Measurements from ENCODE around the gene BOD1.

BOD1 gene

DNA sequence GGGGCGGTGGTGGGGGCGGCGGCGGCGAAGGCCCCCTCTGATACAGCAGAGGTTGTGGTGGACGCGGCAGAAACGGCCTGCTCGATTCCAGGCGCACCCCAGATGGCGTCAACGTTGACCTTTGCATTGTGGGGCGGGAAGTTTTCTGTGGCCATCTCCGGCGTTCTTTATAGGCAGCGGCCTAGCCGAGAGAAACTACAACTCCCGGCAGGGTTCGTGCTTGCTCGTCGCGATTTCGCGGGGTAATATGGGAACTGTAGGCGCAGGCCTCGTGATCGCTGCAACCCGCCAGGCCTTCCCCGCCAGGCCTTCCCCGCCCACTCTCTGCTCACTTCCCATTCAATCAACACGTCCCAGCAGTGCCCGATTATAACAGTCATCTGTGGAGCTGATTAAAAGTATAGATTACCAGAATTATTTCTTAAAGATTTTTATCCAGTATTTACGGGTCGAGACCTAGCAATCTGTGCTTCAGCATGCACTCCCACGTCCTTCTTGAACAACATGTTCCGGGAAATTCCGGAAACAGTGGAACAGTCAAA, at the start of gene BOD1:
BOD1 (minus strand) TSS at position 74 of the 542 bp plus-strand sequence. CDS start 214 bp downstream, outside the sequence.
- TF ChIP-seq POLR2A (IDR thresholded peaks at IDR 0.05; ENCODE audit: low read depth, low read length), result 0 out of 2 replicates have a peak, but pooled peaks have one; percentile 20
- FAIRE-seq (peak; percentile 20), DNase-seq (ENCODE audit: insufficient read length, low spot score) (peak; percentile 90)

GRCh38 chr5:173665326-173665725, 48.9 kb upstream of the BOD1 start:
- TF ChIP-seq POLR2A (IDR thresholded peaks at IDR 0.05; ENCODE audit: low read depth, low read length), result no peak
- no peak for FAIRE-seq
- no peak for DNase-seq (ENCODE audit: insufficient read length, low spot score)

- FAIRE-seq (no peak), DNase-seq (ENCODE audit: insufficient read length, low spot score) (no peak)
- no peak for TF ChIP-seq POLR2A (IDR thresholded peaks at IDR 0.05; ENCODE audit: low read depth, low read length)
Measured at GRCh38 chr5:173664154-173664526, 47.7 kb upstream of the BOD1 start.

DNA sequence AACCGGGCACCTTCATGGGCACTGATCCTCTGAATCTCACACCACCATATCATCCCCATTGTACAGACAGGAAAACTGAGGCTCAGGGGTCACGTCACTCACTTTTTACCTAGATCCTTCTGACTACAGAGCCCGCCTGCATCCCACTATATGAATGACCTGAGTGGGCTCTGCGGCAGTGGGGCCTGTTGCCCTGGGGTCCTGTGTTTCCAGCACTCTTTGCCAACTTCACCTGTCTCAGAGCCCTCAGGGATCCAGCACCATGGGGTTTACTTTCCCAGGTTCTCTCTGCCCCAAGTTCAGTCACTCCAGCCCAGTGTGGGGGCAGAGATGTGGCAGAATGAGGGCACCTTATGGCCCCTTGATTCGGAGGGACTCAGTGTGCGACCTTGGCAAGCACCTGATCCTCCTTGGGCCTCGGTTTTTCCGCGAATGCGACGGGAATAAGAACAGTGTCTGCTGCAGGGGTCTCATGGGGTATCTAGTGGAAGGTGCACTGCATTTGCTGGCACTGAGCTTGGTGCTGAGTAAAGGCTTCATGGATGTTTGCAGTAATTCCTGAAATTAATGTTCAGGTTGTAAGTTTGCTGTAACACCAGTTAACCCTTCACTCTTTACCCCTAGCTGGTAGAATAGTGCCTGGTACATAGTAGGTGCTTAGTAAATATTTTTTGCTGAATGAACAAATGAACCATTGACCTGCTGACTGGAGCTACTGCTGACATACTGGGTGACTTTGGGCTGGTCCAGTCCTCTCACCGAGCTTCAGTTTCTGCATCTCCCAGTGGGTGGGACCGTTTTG, 47.1 kb upstream of the BOD1 start:
- no peak for FAIRE-seq
- no peak for DNase-seq (ENCODE audit: insufficient read length, low spot score)
- no peak for TF ChIP-seq POLR2A (IDR thresholded peaks at IDR 0.05; ENCODE audit: low read depth, low read length)

GRCh38 chr5:173662581-173663351, 46.3 kb upstream of the BOD1 start:
- TF ChIP-seq POLR2A (IDR thresholded peaks at IDR 0.05; ENCODE audit: low read depth, low read length), result no peak
- no peak for FAIRE-seq

GRCh38 chr5:173660481-173661280, 44.2 kb upstream of the BOD1 start:
- DNase-seq (ENCODE audit: insufficient read length, low spot score) (no peak), FAIRE-seq (no peak)
- no peak for TF ChIP-seq POLR2A (IDR thresholded peaks at IDR 0.05; ENCODE audit: low read depth, low read length)

More at GRCh38 chr5:173662581-173663351, 46.3 kb upstream of the BOD1 start:
- no peak for DNase-seq (ENCODE audit: insufficient read length, low spot score)

GRCh38 chr5:173659423-173659822, 43.0 kb upstream of the BOD1 start:
- FAIRE-seq, result no peak
- no peak for DNase-seq (ENCODE audit: insufficient read length, low spot score)
- TF ChIP-seq POLR2A (IDR thresholded peaks at IDR 0.05; ENCODE audit: low read depth, low read length), result no peak

DNA sequence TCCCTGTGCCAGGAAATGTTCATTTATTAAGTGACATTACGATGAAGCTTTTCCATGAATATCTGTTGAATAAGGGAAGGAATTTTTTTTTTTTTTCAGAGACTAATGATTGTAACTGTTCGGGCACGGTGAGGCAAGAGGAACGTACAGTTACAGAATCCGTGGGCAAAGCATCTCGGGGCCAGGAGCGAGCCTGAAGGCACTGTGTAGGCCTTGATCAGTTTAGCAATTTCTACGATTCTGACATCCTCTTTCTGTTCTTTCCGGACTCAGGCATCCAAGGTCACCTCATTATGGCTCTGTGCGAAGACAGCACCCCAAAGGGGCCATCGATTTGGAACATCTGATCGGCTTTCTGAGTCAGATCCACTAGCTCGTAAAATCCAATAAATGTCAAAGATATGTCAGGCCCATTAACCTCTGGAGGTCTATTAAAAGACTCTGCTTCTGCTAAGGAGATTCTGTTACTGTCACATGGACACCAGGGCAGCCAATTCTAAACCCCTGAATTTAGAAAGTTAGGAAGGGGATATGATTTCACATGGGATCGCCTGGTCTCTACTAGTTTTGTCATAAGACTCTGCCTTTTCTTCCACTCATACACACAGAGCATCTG, 41.4 kb upstream of the BOD1 start:
- no peak for TF ChIP-seq POLR2A (IDR thresholded peaks at IDR 0.05; ENCODE audit: low read depth, low read length)
- no peak for FAIRE-seq
- DNase-seq (ENCODE audit: insufficient read length, low spot score), result no peak

- FAIRE-seq, result no peak
- no peak for DNase-seq (ENCODE audit: insufficient read length, low spot score)
- no peak for TF ChIP-seq POLR2A (IDR thresholded peaks at IDR 0.05; ENCODE audit: low read depth, low read length)
Measured at GRCh38 chr5:173655196-173655797, 38.8 kb upstream of the BOD1 start.

DNA sequence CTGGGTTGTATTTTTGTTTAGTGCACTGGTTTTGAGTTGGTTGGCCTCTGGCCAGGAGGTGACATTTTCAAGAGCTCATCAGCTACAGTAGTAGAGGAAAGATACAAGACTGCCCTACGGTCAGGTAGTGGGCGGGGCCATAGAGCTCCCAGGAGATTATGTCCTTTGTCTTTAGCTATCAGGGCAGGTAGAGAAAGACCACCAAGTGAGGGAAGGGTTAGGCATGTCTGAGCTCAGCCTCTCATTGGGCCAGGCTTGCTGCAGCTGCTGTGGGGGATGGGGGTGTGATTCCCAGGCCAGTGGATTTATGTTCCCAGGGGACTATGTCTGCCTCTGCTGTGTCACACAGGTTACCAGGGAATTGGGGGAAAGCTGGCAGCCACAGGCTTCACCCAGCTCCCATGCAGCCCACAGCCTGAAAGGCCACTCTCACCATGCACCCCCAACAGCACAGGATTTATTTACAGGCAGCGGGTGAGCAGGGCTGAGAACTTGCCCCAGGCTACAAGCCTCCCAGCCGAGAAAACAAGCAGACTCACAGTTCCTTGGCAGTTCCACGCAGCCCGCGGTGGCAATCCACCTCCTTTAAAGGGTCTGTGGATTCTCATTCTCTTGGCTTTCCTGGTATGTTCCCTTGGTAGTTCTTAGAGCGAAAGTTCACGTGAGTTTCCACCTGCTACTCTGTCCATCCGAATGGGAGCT, 37.5 kb upstream of the BOD1 start:
- FAIRE-seq, result no peak
- DNase-seq (ENCODE audit: insufficient read length, low spot score), result no peak

GRCh38 chr5:173648308-173648866, 31.9 kb upstream of the BOD1 start:
- TF ChIP-seq POLR2A (IDR thresholded peaks at IDR 0.05; ENCODE audit: low read depth, low read length), result no peak
- no peak for FAIRE-seq
- no peak for DNase-seq (ENCODE audit: insufficient read length, low spot score)

More for the DNA sequence above, 37.5 kb upstream of the BOD1 start:
- TF ChIP-seq POLR2A (IDR thresholded peaks at IDR 0.05; ENCODE audit: low read depth, low read length), result no peak

- no peak for FAIRE-seq
- no peak for TF ChIP-seq POLR2A (IDR thresholded peaks at IDR 0.05; ENCODE audit: low read depth, low read length)
- no peak for DNase-seq (ENCODE audit: insufficient read length, low spot score)
Measured at GRCh38 chr5:173646692-173647091, 30.2 kb upstream of the BOD1 start.

Data from H54 (cell line).